Chondrocyte (in vitro differentiated cells): ENCODE data around the gene NDUFB8. TPM values are rescaled to one million over a fixed set of nuclear protein-coding genes. Genes with fewer than 3 reads are reported as not detected.

Source experiments
- DNase-seq: peaks from one replicate; pipeline ENCODE4 v3.0.0; 2021; ENCODE audit warnings: mixed read lengths, low spot score
- H3K27ac Mint-ChIP-seq: one replicate; pipeline ENCODE4 v1.8.0; 2021; ENCODE audit warnings: mild to moderate bottlenecking, moderate library complexity, mixed read lengths; ENCODE audit not compliant: unreplicated experiment
- H3K27me3 Mint-ChIP-seq: 2 replicates; pipeline ENCODE4 v1.8.0; 2021; ENCODE audit warnings: low read depth, mixed read lengths
- H3K36me3 Mint-ChIP-seq: 2 replicates; pipeline ENCODE4 v1.8.0; 2021; ENCODE audit warnings: low read depth, mixed read lengths
- H3K4me1 Mint-ChIP-seq: 2 replicates; pipeline ENCODE4 v1.8.0; 2021; ENCODE audit warnings: low read depth, mild to moderate bottlenecking, mixed read lengths
- H3K4me3 Mint-ChIP-seq: one replicate; pipeline ENCODE4 v1.8.0; 2021; ENCODE audit warnings: mild to moderate bottlenecking, moderate library complexity, mixed read lengths; ENCODE audit not compliant: unreplicated experiment
- H3K9me3 Mint-ChIP-seq: 2 replicates; pipeline ENCODE4 v1.8.0; 2021; ENCODE audit warnings: low read depth, mixed read lengths
- CTCF ChIP-seq: fragments of 200-600 bp; sonication (generic); IDR thresholded peaks from 2 replicates; pipeline ENCODE4 v1.5.0; 2021; ENCODE audit warnings: antibody characterized with exemption, mild to moderate bottlenecking, moderate library complexity
- total RNA-seq: library from RNA; stranded (reverse); gene quantifications from 3 replicates; pipeline ENCODE4 v1.2.1, GENCODE V29; 2021

NDUFB8 gene
- total RNA-seq, 1 donor from 2014 or later: 127 TPM

GRCh38 chr10:100522107-100522801 is 7.4 kb downstream of the NDUFB8 start:
- no peak overlapping the region for H3K4me3 Mint-ChIP-seq
- no peak for TF ChIP-seq CTCF
- no peak overlapping the region for H3K27ac Mint-ChIP-seq
- H3K27me3 Mint-ChIP-seq: no peaks in the 10 kb centered on the region
- no peak for DNase-seq
- peaks cover 18% of the 10 kb centered on the region for H3K4me1 Mint-ChIP-seq
- H3K9me3 Mint-ChIP-seq: no peaks in the 10 kb centered on the region
- peaks cover 18% of the 10 kb centered on the region for H3K36me3 Mint-ChIP-seq

DNA sequence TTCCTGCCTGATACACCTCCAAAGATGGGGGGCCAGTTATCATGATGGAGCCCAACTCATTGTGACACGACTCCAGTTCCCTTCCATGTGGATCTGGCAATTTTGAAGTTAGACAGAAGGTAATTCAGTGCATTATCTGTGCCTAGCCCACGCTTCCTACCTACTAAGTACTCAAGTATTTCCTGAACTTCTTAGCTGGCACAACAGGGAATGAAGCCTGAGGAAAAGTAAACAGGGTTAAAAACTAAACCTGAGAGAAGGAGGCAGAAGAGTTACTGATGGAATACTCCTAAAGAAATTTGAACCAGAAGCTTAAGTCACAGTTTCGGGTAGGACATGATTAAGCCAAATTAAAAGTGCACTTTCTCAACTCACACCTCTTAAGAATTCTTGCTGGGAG is 8.9 kb downstream of the NDUFB8 start:
- Mint-ChIP-seq H3K27ac (no peak overlapping the region), H3K4me3 (no peak overlapping the region), H3K4me1 (peaks cover 18% of the 10 kb centered on the region), H3K36me3 (peaks cover 12% of the 10 kb centered on the region), H3K27me3 (no peaks in the 10 kb centered on the region), H3K9me3 (no peaks in the 10 kb centered on the region)
- no peak for TF ChIP-seq CTCF
- no peak for DNase-seq

DNA sequence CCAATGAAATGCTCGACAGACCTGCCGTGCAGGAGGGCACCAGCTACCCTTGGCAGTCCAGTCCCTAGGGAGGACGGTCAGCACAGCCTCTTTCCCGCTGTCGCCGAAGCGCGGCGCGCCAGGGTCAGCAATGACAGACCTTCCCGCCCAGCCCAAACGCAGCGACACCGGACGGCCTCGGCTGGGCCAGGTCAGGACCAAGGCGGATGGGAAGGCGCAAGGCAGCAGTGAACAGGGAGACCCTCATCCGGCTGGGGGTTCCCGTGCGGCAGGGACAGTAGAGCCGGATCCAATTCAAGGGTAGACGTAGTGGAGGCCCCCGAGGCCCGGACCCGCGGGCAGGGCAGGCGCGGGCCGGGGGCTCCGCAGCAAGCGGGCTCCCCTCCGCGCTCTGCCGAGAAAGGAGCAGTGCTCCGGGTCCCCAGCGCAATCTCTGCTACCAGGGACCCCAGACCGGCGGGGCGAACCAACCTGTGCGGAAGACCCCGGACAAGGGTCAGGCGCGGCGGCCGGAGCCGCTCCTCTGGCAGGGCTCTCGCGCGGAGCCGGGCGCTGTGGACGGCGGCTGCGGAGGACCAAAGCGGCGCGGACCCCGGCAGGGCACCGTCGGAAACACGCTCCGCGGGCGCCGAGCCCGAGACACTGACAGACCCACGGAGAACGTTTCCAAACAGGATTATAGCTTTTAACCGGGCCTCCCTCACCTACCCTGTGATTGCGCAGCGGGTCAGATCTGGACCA is 10.2 kb downstream of the NDUFB8 start, which contains the start of gene SEC31B:
Gene SEC31B (minus strand): TSS at position 551 of the 741 bp plus-strand sequence. CDS start 2,909 bp downstream, outside the sequence.
- Mint-ChIP-seq H3K27me3 (no peaks in the 10 kb centered on the region), H3K9me3 (no peaks in the 10 kb centered on the region), H3K36me3 (peaks cover 12% of the 10 kb centered on the region), H3K4me1 (peaks cover 18% of the 10 kb centered on the region), H3K4me3 (peak within 1 kb of the TSS; percentile 86), H3K27ac (peak within 1 kb of the TSS; percentile 81)
- DNase-seq: no peak
- no peak for TF ChIP-seq CTCF

GRCh38 chr10:100518761-100519241 is 10.9 kb downstream of the NDUFB8 start:
- Mint-ChIP-seq H3K27me3 (no peaks in the 10 kb centered on the region), H3K4me1 (peaks cover 18% of the 10 kb centered on the region), H3K4me3 (peak overlapping the region; percentile 86), H3K27ac (no peak overlapping the region), H3K9me3 (no peaks in the 10 kb centered on the region), H3K36me3 (peaks cover 11% of the 10 kb centered on the region)
- peak; percentile 92 for TF ChIP-seq CTCF
- no peak for DNase-seq

DNA sequence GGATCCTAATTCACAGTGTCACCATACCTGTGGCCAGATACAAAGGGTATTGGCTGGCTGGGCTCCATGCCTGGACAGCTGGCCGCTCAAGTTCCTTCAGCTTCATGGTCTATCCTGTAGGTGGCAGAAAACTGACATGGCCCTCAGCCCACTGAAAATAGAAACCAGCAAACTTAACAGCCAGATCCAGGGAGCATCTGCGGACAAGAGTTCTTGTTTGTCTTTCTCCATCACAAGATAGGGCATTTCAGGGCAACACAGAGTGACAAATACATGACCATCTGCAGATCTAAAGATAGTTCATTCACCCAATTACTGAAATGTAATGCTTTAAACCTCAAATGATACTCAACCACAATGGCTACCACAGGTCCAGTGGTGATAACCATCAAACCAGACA is 12.8 kb downstream of the NDUFB8 start:
- peaks cover 18% of the 10 kb centered on the region for H3K4me1 Mint-ChIP-seq
- H3K27me3 Mint-ChIP-seq: no peaks in the 10 kb centered on the region
- peak; percentile 54 for TF ChIP-seq CTCF
- no peaks in the 10 kb centered on the region for H3K9me3 Mint-ChIP-seq
- DNase-seq: no peak
- no peak overlapping the region for H3K4me3 Mint-ChIP-seq
- no peak overlapping the region for H3K27ac Mint-ChIP-seq
- peaks cover 6% of the 10 kb centered on the region for H3K36me3 Mint-ChIP-seq
